ENCODE measurements around the gene HDAC8. TPM values are rescaled to one million over a fixed set of nuclear protein-coding genes. Genes with fewer than 3 reads are reported as not detected.

The HDAC8 gene
- total RNA-seq, 1 experiment from 2014 or later = 47.9 TPM

- in situ Hi-C loops (cut with HindIII; ENCODE audit: low sequenced_read_pairs) = no loop called here
- no peak for DNase-seq (ENCODE audit: low spot score)
Measured at GRCh38 chrX:72392816-72393800, 179.5 kb downstream of the HDAC8 start.

GRCh38 chrX:72392042-72392441 lies 180.6 kb downstream of the HDAC8 start:
- in situ Hi-C loops (cut with HindIII; ENCODE audit: low sequenced_read_pairs) = no loop called here
- no peak for DNase-seq (ENCODE audit: low spot score)

GRCh38 chrX:72387247-72387646 lies 185.4 kb downstream of the HDAC8 start:
- no peak for DNase-seq (ENCODE audit: low spot score)
- in situ Hi-C loops (cut with HindIII; ENCODE audit: low sequenced_read_pairs) = no loop called here

- in situ Hi-C loops (cut with HindIII; ENCODE audit: low sequenced_read_pairs) = no loop called here
- DNase-seq (ENCODE audit: low spot score) = peak; percentile 75
Measured at GRCh38 chrX:72382202-72382595, 190.4 kb downstream of the HDAC8 start.

- no peak for DNase-seq (ENCODE audit: low spot score)
Measured at GRCh38 chrX:72381439-72382201, 191.0 kb downstream of the HDAC8 start.

GRCh38 chrX:72376124-72376523 lies 196.5 kb downstream of the HDAC8 start:
- in situ Hi-C loops (cut with HindIII; ENCODE audit: low sequenced_read_pairs) = no loop called here
- DNase-seq (ENCODE audit: low spot score) = no peak

More at GRCh38 chrX:72381439-72382201, 191.0 kb downstream of the HDAC8 start:
- in situ Hi-C loops (cut with HindIII; ENCODE audit: low sequenced_read_pairs) = no loop called here

- in situ Hi-C loops (cut with HindIII; ENCODE audit: low sequenced_read_pairs) = no loop called here
- DNase-seq (ENCODE audit: low spot score) = no peak
Measured at GRCh38 chrX:72373136-72373535, 199.5 kb downstream of the HDAC8 start.

GRCh38 chrX:72372735-72373134 lies 199.9 kb downstream of the HDAC8 start:
- in situ Hi-C loops (cut with HindIII; ENCODE audit: low sequenced_read_pairs) = no loop called here
- no peak for DNase-seq (ENCODE audit: low spot score)

- no peak for DNase-seq (ENCODE audit: low spot score)
- in situ Hi-C loops (cut with HindIII; ENCODE audit: low sequenced_read_pairs) = no loop called here
Measured at GRCh38 chrX:72371405-72371804, 201.2 kb downstream of the HDAC8 start.

GRCh38 chrX:72368796-72369195 lies 203.8 kb downstream of the HDAC8 start:
- in situ Hi-C loops (cut with HindIII; ENCODE audit: low sequenced_read_pairs) = no loop called here
- peak; percentile 31 for DNase-seq (ENCODE audit: low spot score)

GRCh38 chrX:72367516-72367915 lies 205.1 kb downstream of the HDAC8 start:
- no peak for DNase-seq (ENCODE audit: low spot score)
- in situ Hi-C loops (cut with HindIII; ENCODE audit: low sequenced_read_pairs) = no loop called here

GRCh38 chrX:72366701-72367454 lies 205.8 kb downstream of the HDAC8 start:
- no peak for DNase-seq (ENCODE audit: low spot score)
- in situ Hi-C loops (cut with HindIII; ENCODE audit: low sequenced_read_pairs) = no loop called here

GRCh38 chrX:72366178-72366577 lies 206.5 kb downstream of the HDAC8 start:
- in situ Hi-C loops (cut with HindIII; ENCODE audit: low sequenced_read_pairs) = no loop called here
- DNase-seq (ENCODE audit: low spot score) = peak; percentile 1

GRCh38 chrX:72365126-72365525 lies 207.5 kb downstream of the HDAC8 start:
- in situ Hi-C loops (cut with HindIII; ENCODE audit: low sequenced_read_pairs) = no loop called here
- DNase-seq (ENCODE audit: low spot score) = no peak

- in situ Hi-C loops (cut with HindIII; ENCODE audit: low sequenced_read_pairs) = no loop called here
Measured at GRCh38 chrX:72360326-72360725, 212.3 kb downstream of the HDAC8 start.

GRCh38 chrX:72358313-72358712 lies 214.3 kb downstream of the HDAC8 start:
- in situ Hi-C loops (cut with HindIII; ENCODE audit: low sequenced_read_pairs) = no loop called here
- no peak for DNase-seq (ENCODE audit: low spot score)

More at GRCh38 chrX:72360326-72360725, 212.3 kb downstream of the HDAC8 start:
- no peak for DNase-seq (ENCODE audit: low spot score)

GRCh38 chrX:72352786-72353185 lies 219.9 kb downstream of the HDAC8 start:
- no peak for DNase-seq (ENCODE audit: low spot score)
- in situ Hi-C loops (cut with HindIII; ENCODE audit: low sequenced_read_pairs) = no loop called here

GRCh38 chrX:72351606-72352334 lies 220.9 kb downstream of the HDAC8 start:
- DNase-seq (ENCODE audit: low spot score) = peak; percentile 34
- in situ Hi-C loops (cut with HindIII; ENCODE audit: low sequenced_read_pairs) = no loop called here

- DNase-seq (ENCODE audit: low spot score) = no peak
- in situ Hi-C loops (cut with HindIII; ENCODE audit: low sequenced_read_pairs) = no loop called here
Measured at GRCh38 chrX:72349190-72349589, 223.5 kb downstream of the HDAC8 start.

All from G401 (cell line).